OCI-LY7 (cell line): ENCODE measurements around the gene RPL7L1.

Experiments
- EZH2phosphoT487 ChIP-seq: fragments of 200-600 bp; sonication (generic); IDR thresholded peaks from 2 replicates; pipeline ENCODE4 v1.6.1; 2018; ENCODE audit warnings: low read depth, borderline replicate concordance, mild to moderate bottlenecking, mixed run types, antibody characterized with exemption, low read length, moderate library complexity, mixed read lengths
- TF ChIP-seq, protein P1 (sequence below): fragments of 200-600 bp; sonication (generic); conservative IDR thresholded peaks from 2 replicates; pipeline ENCODE4 v1.5.1; 2014; ENCODE audit warnings: mild to moderate bottlenecking, antibody characterized with exemption, low read length, moderate library complexity, mixed read lengths

DNA sequence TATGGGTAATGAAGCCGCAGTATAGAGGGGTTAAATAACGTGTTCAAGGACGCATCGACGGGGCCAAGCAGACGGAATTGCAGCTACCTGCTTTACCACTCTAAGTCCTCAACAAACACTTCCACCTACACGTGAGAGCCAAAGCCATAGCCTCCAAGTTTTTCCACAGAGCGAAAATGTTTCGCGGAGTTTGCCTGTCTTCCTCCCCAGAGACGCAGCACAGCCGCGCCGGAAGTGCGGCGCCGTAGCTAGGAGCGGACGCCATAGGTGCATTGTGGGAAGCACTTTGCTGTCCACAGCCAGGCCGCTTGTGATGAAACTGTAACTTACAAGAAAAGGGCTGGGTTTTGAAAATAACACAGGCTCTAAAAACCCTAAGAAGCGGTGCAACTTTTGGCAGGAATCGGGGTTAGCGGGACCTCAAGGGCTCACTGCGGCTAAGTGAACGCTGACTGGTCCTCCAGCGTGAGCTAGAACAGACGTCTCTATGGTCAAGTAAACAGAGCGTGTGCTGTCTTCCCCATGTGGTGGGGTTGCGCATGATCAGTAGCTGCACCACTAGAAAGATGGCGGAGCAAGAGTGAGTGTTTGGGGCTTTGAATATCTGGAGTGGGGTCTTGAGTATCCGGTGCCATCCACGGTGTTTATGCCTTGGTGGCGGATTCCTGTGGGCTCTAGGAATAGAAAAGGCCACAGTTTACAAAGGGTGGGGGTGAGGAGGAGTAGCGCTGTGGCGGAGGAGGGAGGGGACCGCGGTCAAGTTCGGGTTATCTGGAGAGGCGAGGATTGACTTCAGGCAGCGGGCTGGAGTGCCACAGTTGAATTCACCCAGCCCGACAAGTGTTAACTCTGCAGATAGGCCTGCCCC lies at the start of gene RPL7L1:
- TF ChIP-seq, protein P1, sequence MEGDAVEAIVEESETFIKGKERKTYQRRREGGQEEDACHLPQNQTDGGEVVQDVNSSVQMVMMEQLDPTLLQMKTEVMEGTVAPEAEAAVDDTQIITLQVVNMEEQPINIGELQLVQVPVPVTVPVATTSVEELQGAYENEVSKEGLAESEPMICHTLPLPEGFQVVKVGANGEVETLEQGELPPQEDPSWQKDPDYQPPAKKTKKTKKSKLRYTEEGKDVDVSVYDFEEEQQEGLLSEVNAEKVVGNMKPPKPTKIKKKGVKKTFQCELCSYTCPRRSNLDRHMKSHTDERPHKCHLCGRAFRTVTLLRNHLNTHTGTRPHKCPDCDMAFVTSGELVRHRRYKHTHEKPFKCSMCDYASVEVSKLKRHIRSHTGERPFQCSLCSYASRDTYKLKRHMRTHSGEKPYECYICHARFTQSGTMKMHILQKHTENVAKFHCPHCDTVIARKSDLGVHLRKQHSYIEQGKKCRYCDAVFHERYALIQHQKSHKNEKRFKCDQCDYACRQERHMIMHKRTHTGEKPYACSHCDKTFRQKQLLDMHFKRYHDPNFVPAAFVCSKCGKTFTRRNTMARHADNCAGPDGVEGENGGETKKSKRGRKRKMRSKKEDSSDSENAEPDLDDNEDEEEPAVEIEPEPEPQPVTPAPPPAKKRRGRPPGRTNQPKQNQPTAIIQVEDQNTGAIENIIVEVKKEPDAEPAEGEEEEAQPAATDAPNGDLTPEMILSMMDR = no peak
- no peak for TF ChIP-seq EZH2phosphoT487
